SU-DHL-6 (cell line): ENCODE data around the gene ELP2.

Experiments used
- CTCF ChIP-seq: fragments of 200-600 bp; sonication (generic); IDR thresholded peaks from one replicate; pipeline ENCODE4 v1.5.1; 2017; ENCODE audit warnings: antibody characterized with exemption, mild to moderate bottlenecking, low read length, moderate library complexity; ENCODE audit not compliant: insufficient read depth, poor library complexity, severe bottlenecking
- EZH2phosphoT487 ChIP-seq: fragments of 200-600 bp; sonication (generic), shearing (Covaris generic); conservative IDR thresholded peaks from 2 replicates; pipeline ENCODE4 v1.6.1; 2018; ENCODE audit warnings: mild to moderate bottlenecking, antibody characterized with exemption, low read length, moderate library complexity, mixed read lengths

DNA sequence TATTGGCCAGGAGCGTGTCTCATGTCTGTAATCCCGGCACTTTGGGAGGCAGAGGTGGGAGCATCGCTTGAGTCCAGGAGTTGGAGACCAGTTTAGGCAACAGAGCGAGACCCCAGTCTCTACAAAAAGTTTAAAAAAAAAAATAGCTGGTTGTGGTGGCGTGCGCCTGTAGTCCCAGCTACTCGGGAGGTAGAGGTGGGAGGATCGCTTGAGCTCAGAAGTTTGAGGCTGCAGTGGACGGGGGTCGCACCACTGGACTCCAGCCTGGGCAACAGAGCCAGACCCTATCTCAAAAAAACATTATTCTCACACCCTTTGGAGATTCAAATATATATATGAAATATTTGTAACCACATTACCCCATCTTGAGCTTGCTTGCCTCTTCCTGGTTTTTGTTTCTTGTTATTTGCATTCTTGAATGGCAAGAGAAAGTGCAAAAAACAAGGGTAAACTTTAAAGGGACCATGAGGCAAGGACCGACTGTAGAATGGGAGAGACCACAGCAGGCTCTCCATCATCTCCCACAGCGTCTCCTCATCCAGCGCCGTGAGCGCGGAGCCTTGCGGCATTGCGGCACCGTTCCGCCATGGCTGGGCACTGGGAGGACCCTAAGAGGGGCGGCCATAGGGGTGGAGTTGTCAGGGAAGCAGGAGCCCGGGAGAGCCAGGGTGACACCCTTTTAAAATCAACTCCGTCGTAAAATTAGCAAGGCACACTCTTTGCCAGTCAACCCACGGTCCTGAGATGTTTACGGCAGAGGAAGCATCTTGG is 1.4 kb downstream of the ELP2 start:
- TF ChIP-seq EZH2phosphoT487, result no peak
- TF ChIP-seq CTCF, result no peak
